Measurements from ENCODE around the gene KCNK1.

The KCNK1 gene

GRCh38 chr1:233638513-233638912 is 24.6 kb downstream of the KCNK1 start:
- DNase-seq: no peak
- no peak for TF ChIP-seq POLR2A (IDR thresholded peaks at IDR 0.05; ENCODE audit: low read length)

- DNase-seq: no peak
- TF ChIP-seq POLR2A (IDR thresholded peaks at IDR 0.05; ENCODE audit: low read length) (no peak), GATA1 (IDR thresholded peaks at IDR 0.05; ENCODE audit: low read depth, low read length) (no peak)
Observed at GRCh38 chr1:233639611-233640010, 25.7 kb downstream of the KCNK1 start.

- TF ChIP-seq GATA1 (IDR thresholded peaks at IDR 0.05; ENCODE audit: low read depth, low read length): no peak
- TF ChIP-seq POLR2A (IDR thresholded peaks at IDR 0.05; ENCODE audit: low read length): no peak
- DNase-seq: no peak
Observed at GRCh38 chr1:233640179-233640578, 26.3 kb downstream of the KCNK1 start.

- no peak for DNase-seq
- TF ChIP-seq GATA1 (IDR thresholded peaks at IDR 0.05; ENCODE audit: low read depth, low read length) (no peak), POLR2A (IDR thresholded peaks at IDR 0.05; ENCODE audit: low read length) (no peak)
Observed at GRCh38 chr1:233641029-233641428, 27.1 kb downstream of the KCNK1 start.

GRCh38 chr1:233647073-233647472 is 33.2 kb downstream of the KCNK1 start:
- TF ChIP-seq POLR2A (IDR thresholded peaks at IDR 0.05; ENCODE audit: low read length) (no peak), GATA1 (IDR thresholded peaks at IDR 0.05; ENCODE audit: low read depth, low read length) (no peak)
- DNase-seq: no peak

- TF ChIP-seq GATA1 (IDR thresholded peaks at IDR 0.05; ENCODE audit: low read depth, low read length) (no peak), POLR2A (IDR thresholded peaks at IDR 0.05; ENCODE audit: low read length) (no peak)
- no peak for DNase-seq
Observed at GRCh38 chr1:233647636-233648035, 33.7 kb downstream of the KCNK1 start.

GRCh38 chr1:233651061-233651460 is 37.2 kb downstream of the KCNK1 start:
- TF ChIP-seq POLR2A (IDR thresholded peaks at IDR 0.05; ENCODE audit: low read length): no peak
- TF ChIP-seq GATA1 (IDR thresholded peaks at IDR 0.05; ENCODE audit: low read depth, low read length): no peak
- no peak for DNase-seq

- DNase-seq: no peak
- TF ChIP-seq GATA1 (IDR thresholded peaks at IDR 0.05; ENCODE audit: low read depth, low read length) (no peak), POLR2A (IDR thresholded peaks at IDR 0.05; ENCODE audit: low read length) (no peak)
Observed at GRCh38 chr1:233651563-233652233, 37.8 kb downstream of the KCNK1 start.

- DNase-seq: no peak
- no peak for TF ChIP-seq GATA1 (IDR thresholded peaks at IDR 0.05; ENCODE audit: low read depth, low read length)
- TF ChIP-seq POLR2A (IDR thresholded peaks at IDR 0.05; ENCODE audit: low read length): no peak
Observed at GRCh38 chr1:233652526-233652925, 38.6 kb downstream of the KCNK1 start.

GRCh38 chr1:233654658-233655280 is 40.9 kb downstream of the KCNK1 start:
- DNase-seq: no peak
- TF ChIP-seq GATA1 (IDR thresholded peaks at IDR 0.05; ENCODE audit: low read depth, low read length) (no peak), POLR2A (IDR thresholded peaks at IDR 0.05; ENCODE audit: low read length) (no peak)

- no peak for TF ChIP-seq GATA1 (IDR thresholded peaks at IDR 0.05; ENCODE audit: low read depth, low read length)
- no peak for TF ChIP-seq POLR2A (IDR thresholded peaks at IDR 0.05; ENCODE audit: low read length)
- DNase-seq: no peak
Observed at GRCh38 chr1:233655301-233655740, 41.4 kb downstream of the KCNK1 start.

GRCh38 chr1:233656032-233656635 is 42.2 kb downstream of the KCNK1 start:
- peak; percentile 2 to 5 for DNase-seq
- no peak for TF ChIP-seq GATA1 (IDR thresholded peaks at IDR 0.05; ENCODE audit: low read depth, low read length)
- no peak for TF ChIP-seq POLR2A (IDR thresholded peaks at IDR 0.05; ENCODE audit: low read length)

- DNase-seq: no peak
- TF ChIP-seq POLR2A (IDR thresholded peaks at IDR 0.05; ENCODE audit: low read length) (no peak), GATA1 (IDR thresholded peaks at IDR 0.05; ENCODE audit: low read depth, low read length) (no peak)
Observed at GRCh38 chr1:233656687-233657086, 42.8 kb downstream of the KCNK1 start.

- TF ChIP-seq POLR2A (IDR thresholded peaks at IDR 0.05; ENCODE audit: low read length) (no peak), GATA1 (IDR thresholded peaks at IDR 0.05; ENCODE audit: low read depth, low read length) (no peak)
- DNase-seq: no peak
Observed at GRCh38 chr1:233657466-233657865, 43.6 kb downstream of the KCNK1 start.

- DNase-seq: no peak
- TF ChIP-seq GATA1 (IDR thresholded peaks at IDR 0.05; ENCODE audit: low read depth, low read length) (no peak), POLR2A (IDR thresholded peaks at IDR 0.05; ENCODE audit: low read length) (no peak)
Observed at GRCh38 chr1:233659495-233659894, 45.6 kb downstream of the KCNK1 start.
